HEK293 (cell line): ENCODE measurements around the gene PTPN3.

Experiments
- CTCF ChIA-PET: fragments of 350-600 bp; formaldehyde crosslinking; extraction: SDS; loops from one replicate; lab custom pipeline; 2021; ENCODE audit warnings: antibody characterized with exemption; lab: Yijun Ruan, JAX
- POLR2A ChIA-PET: fragments of 300-600 bp; formaldehyde crosslinking; extraction: SDS; loops from one replicate; lab custom pipeline; 2020; ENCODE audit warnings: antibody characterized with exemption, inconsistent platforms; lab: Yijun Ruan, JAX
- H3K27ac ChIP-seq: fragments of 200-500 bp; sonication (Bioruptor generic); 2 replicates; pipeline ENCODE4 v1.5.1; 2014; ENCODE audit warnings: low read depth, low read length, control low read depth, inconsistent platforms; ENCODE audit errors: extremely low read depth
- H3K36me3 ChIP-seq, 2 experiments: fragments of 200-500 bp in 1 of 2; sonication (Bioruptor generic) in 1 of 2; 1 replicate in 1 of 2; 2 replicates in 1 of 2; pipeline ENCODE4 v1.5.1; 2014 to 2017; ENCODE audit warnings: inconsistent platforms in 2 of 2, low read length in 2 of 2; ENCODE audit not compliant: control insufficient read depth in 2 of 2, insufficient read depth in 1 of 2
- H3K4me1 ChIP-seq: fragments of 200-500 bp; sonication (Bioruptor generic); 2 replicates; pipeline ENCODE4 v1.5.1; 2014; ENCODE audit warnings: mild to moderate bottlenecking, low read length, inconsistent platforms; ENCODE audit not compliant: control insufficient read depth, insufficient read depth
- H3K4me3 ChIP-seq: 2 replicates; pipeline ENCODE4 v1.5.1; 2011; ENCODE audit warnings: low read depth, mild to moderate bottlenecking, control low read depth, low read length, moderate library complexity
- H3K9me3 ChIP-seq: fragments of 200-500 bp; sonication (Bioruptor generic); 2 replicates; pipeline ENCODE4 v1.5.1; 2014; ENCODE audit warnings: low read depth, low read length, inconsistent platforms; ENCODE audit not compliant: control insufficient read depth, insufficient read depth
- CTCF ChIP-seq: fragments of 450-650 bp; formaldehyde crosslinking; IDR thresholded peaks from 2 replicates; pipeline ENCODE4 v1.5.1; 2016; ENCODE audit warnings: missing biosample characterization, missing genetic modification characterization
- KLF9 ChIP-seq: fragments of 450-650 bp; formaldehyde crosslinking; IDR thresholded peaks from 2 replicates; pipeline ENCODE4 v1.5.1; 2016; ENCODE audit warnings: missing biosample characterization, missing genetic modification characterization, low read depth
- MEIS1 ChIP-seq: sonication (generic); formaldehyde crosslinking; IDR thresholded peaks from 2 replicates; pipeline ENCODE4 v1.8.1; 2022; ENCODE audit warnings: missing genetic modification reagents, mild to moderate bottlenecking, borderline replicate concordance
- MZF1 ChIP-seq: fragments of 450-650 bp; formaldehyde crosslinking; IDR thresholded peaks from 2 replicates; pipeline ENCODE4 v1.5.1; 2017; ENCODE audit warnings: missing biosample characterization, missing genetic modification characterization, borderline replicate concordance
- PRDM2 ChIP-seq: fragments of 450-650 bp; formaldehyde crosslinking; IDR thresholded peaks from 2 replicates; pipeline ENCODE4 v1.5.1; 2016; ENCODE audit warnings: missing biosample characterization, missing genetic modification characterization, borderline replicate concordance
- ZFP3 ChIP-seq: fragments of 450-650 bp; formaldehyde crosslinking; IDR thresholded peaks from 2 replicates; pipeline ENCODE4 v1.5.1; 2016; ENCODE audit warnings: low read depth, missing biosample characterization, missing genetic modification characterization
- ZNF121 ChIP-seq: fragments of 450-650 bp; formaldehyde crosslinking; IDR thresholded peaks from 2 replicates; pipeline ENCODE4 v1.5.1; 2016; ENCODE audit warnings: missing biosample characterization, missing genetic modification characterization
- ZNF202 ChIP-seq: fragments of 450-650 bp; formaldehyde crosslinking; IDR thresholded peaks from 2 replicates; pipeline ENCODE4 v1.5.1; 2016; ENCODE audit warnings: missing biosample characterization, missing genetic modification characterization, borderline replicate concordance
- ZNF274 ChIP-seq, 2 experiments: fragments of 200-500 bp in 1 of 2; fragments of 450-650 bp in 1 of 2; sonication (Bioruptor generic) in 1 of 2; formaldehyde crosslinking in 1 of 2; IDR thresholded peaks; 2 replicates each; pipeline versions ENCODE4 v1.5.1 to v1.6.1; 2014 to 2016; ENCODE audit warnings: borderline replicate concordance in 1 of 2, inconsistent platforms in 1 of 2, low read length in 1 of 2, missing biosample characterization in 1 of 2, missing genetic modification characterization in 1 of 2
- ZNF335 ChIP-seq: fragments of 450-650 bp; formaldehyde crosslinking; conservative IDR thresholded peaks from 2 replicates; pipeline ENCODE4 v1.5.1; 2016; ENCODE audit warnings: missing biosample characterization, missing genetic modification characterization
- ZNF677 ChIP-seq: fragments of 450-650 bp; IDR thresholded peaks from 2 replicates; pipeline ENCODE4 v1.5.0; 2018; ENCODE audit warnings: missing biosample characterization, mild to moderate bottlenecking, missing genetic modification characterization, moderate library complexity

PTPN3 gene

GRCh38 chr9:109504689-109505088, 6.6 kb upstream of the PTPN3 start:
- ChIA-PET CTCF (interaction anchor here (0.7 kb wide), 1 partner anchor 62 kb away, joined by 5 read pairs; no protein-coding TSS in a partner anchor), POLR2A (no interaction called here)
- 0 out of 2 replicates have a peak, but pooled peaks cover 2% of the 10 kb centered on the region for H3K4me1 ChIP-seq
- H3K4me3 ChIP-seq = no peak overlapping the region
- TF ChIP-seq ZNF202 (tag by site-specific recombination) = no peak
- TF ChIP-seq MZF1 (tag by site-specific recombination) = no peak
- no peak for TF ChIP-seq KLF9 (tag by site-specific recombination)
- TF ChIP-seq CTCF = no peak
- 0 out of 2 replicates have a peak, but pooled peaks have one; percentile 18 for TF ChIP-seq ZNF335 (tag by site-specific recombination)
- no peak for TF ChIP-seq PRDM2
- TF ChIP-seq ZNF677 (tag by site-specific recombination) = no peak
- TF ChIP-seq, all 188 proteins: peak for 1
- Histone ChIP-seq H3K27ac (no peak overlapping the region), H3K9me3 (no peaks in the 10 kb centered on the region), H3K36me3 (no peaks in the 10 kb centered on the region)

- no peak overlapping the region for H3K27ac ChIP-seq
- CTCF ChIA-PET = interaction anchor here (0.6 to 2.3 kb wide), 6 partner anchors 16 to 547 kb away, joined by 3 to 7 read pairs (median 4); no protein-coding TSS in a partner anchor
- no peak for TF ChIP-seq MEIS1 (CRISPR knock-in tag)
- TF ChIP-seq ZNF274 (IDR thresholded peaks at IDR 0.05; ENCODE audit: low read length) = no peak
- TF ChIP-seq ZNF274 (tag by site-specific recombination; IDR thresholded peaks at IDR 0.05; ENCODE audit: borderline replicate concordance) = no peak
- TF ChIP-seq ZNF121 (tag by site-specific recombination) = 0 out of 2 replicates have a peak, but pooled peaks have one; percentile 40
- TF ChIP-seq ZFP3 (tag by site-specific recombination) = no peak
- no peaks in the 10 kb centered on the region for H3K36me3 ChIP-seq
- no peak overlapping the region for H3K4me3 ChIP-seq
- POLR2A ChIA-PET = interaction anchor here (0.6 to 0.7 kb wide), 2 partner anchors 30 to 47 kb away, joined by 3 to 4 read pairs; no protein-coding TSS in a partner anchor
- H3K9me3 ChIP-seq = no peaks in the 10 kb centered on the region
- peaks cover 5% of the 10 kb centered on the region; the same call in 1 of the 2 replicates for H3K4me1 ChIP-seq
These were observed 2.4 kb upstream of the PTPN3 start for GRCh38 chr9:109500421-109500974.
